H1 (cell line): ENCODE measurements around the gene WNT11. TPM values are rescaled to one million over a fixed set of nuclear protein-coding genes. Genes with fewer than 3 reads are reported as not detected.

Source experiments
- BCL11A ChIP-seq, 2 experiments: IDR thresholded peaks; one replicate each; pipeline ENCODE4 v1.6.1; 2011; ENCODE audit warnings: low read depth in 2 of 2, low read length in 2 of 2, mild to moderate bottlenecking in 2 of 2
- CHD2 ChIP-seq: IDR thresholded peaks from 2 replicates; pipeline ENCODE4 v1.6.1; 2012; ENCODE audit warnings: low read length, improper control_type of control experiment
- EZH2 ChIP-seq: fragments of 200-600 bp; sonication (generic); IDR thresholded peaks from 2 replicates; pipeline ENCODE4 v1.7.1; 2012; ENCODE audit warnings: low read depth, mild to moderate bottlenecking, moderate library complexity, low read length, inconsistent platforms; ENCODE audit not compliant: severe bottlenecking
- SP4 ChIP-seq: IDR thresholded peaks from 2 replicates; pipeline ENCODE4 v1.6.1; 2012; ENCODE audit warnings: low read length, inconsistent platforms
- SUZ12 ChIP-seq: fragments of 200-600 bp; sonication (generic); IDR thresholded peaks from 2 replicates; pipeline ENCODE4 v1.6.1; 2012; ENCODE audit warnings: mild to moderate bottlenecking, inconsistent platforms, low read length, moderate library complexity, mixed read lengths
- YY1 ChIP-seq: IDR thresholded peaks from 2 replicates; pipeline ENCODE4 v1.6.1; 2011; ENCODE audit warnings: low read depth, mild to moderate bottlenecking, low read length
- polyA plus RNA-seq, 7 experiments: library from polyadenylated mRNA; depleted of rRNA in 3 of 7; stranded (reverse) in 5 of 7; unstranded in 2 of 7; fragments of >200 nt in 5 of 7; fragments of 200-250 nt in 2 of 7; gene quantifications; 1 replicate in 5 of 7; 2 replicates in 1 of 7; 4 replicates in 1 of 7; pipeline versions ENCODE4 v1.2.1 to v1.2.3, GENCODE V29; 2011 to 2013; ENCODE audit warnings: missing spikeins in 2 of 7, mixed read lengths in 2 of 7
- total RNA-seq: library from RNA; stranded (reverse); fragmentation: NEBNext Ultra II Directional; extraction: Animal tissue kit (Norgen Biotek cat#: 25700); gene quantifications from 2 replicates; pipeline ENCODE4 v1.2.1, GENCODE V29; 2021

The WNT11 gene
- total and polyA plus RNA-seq, 2 of the 8 experiments (the other 6 are each of a cell fraction or from before 2014, with no cell fraction given): 0.11 to 0.45 TPM

DNA sequence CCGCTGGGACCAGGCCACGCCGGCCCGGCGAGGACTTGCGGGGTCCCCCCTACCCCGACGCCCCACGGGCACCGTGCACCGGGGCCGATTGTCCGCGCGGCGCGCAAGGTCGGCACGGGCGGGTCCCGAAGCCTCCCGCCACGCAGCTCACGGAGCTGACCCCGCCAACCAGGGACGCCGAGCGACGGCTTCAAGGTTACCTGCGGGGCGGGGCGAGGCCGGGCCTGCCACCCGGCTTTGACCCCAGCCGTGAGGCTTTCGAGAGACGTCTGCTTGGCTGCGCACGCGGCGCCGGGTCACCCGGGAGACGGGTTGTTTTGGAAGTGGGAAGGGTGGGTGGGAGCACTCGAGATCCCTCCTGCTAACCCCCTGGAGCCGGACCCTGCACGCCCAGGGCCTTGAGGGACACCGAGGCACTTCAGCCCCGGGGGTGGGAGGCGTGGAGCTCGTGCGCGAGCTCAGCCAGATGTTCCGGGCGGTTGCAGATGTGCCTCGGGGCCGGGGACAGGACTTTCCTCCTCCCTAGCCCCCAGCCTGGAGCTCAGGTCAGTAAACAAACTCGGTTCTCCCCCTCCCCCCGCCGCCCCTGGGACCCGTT is 3.2 kb upstream of the WNT11 start (continued):
- no peak for TF ChIP-seq SP4
- peak; percentile 66 for TF ChIP-seq EZH2
- TF ChIP-seq BCL11A (IDR thresholded peaks at IDR 0.05; ENCODE audit: low read depth in 2 of 2, low read length in 2 of 2): no peak
- peak; percentile 76; the same call in 1 of the 2 replicates for TF ChIP-seq SUZ12
- no peak for TF ChIP-seq YY1
- no peak for TF ChIP-seq CHD2
